Measurements from ENCODE around the gene ZRANB3.

- no peak for TF ChIP-seq GATA3 (IDR thresholded peaks at IDR 0.05; ENCODE audit: low read depth, low read length)
- no peak for TF ChIP-seq GATA2 (IDR thresholded peaks at IDR 0.05; ENCODE audit: low read depth, low read length)
Observed at GRCh38 chr2:135186054-135186453, 345.0 kb downstream of the ZRANB3 start.

Measured in SH-SY5Y (cell line).